ENCODE data around the gene TMEM214.

The TMEM214 gene

GRCh38 chr2:27025861-27026851, 6.6 kb upstream of the TMEM214 start:
- TF ChIP-seq FOXK2 (IDR thresholded peaks at IDR 0.05): no peak
- no peak for TF ChIP-seq LEF1 (IDR thresholded peaks at IDR 0.05; ENCODE audit: borderline replicate concordance)
- no peak for TF ChIP-seq PKNOX1 (IDR thresholded peaks at IDR 0.05)
- TF ChIP-seq L3MBTL2 (conservative IDR thresholded peaks at IDR 0.05): no peak
- TF ChIP-seq SP1 (IDR thresholded peaks at IDR 0.05): no peak
- TF ChIP-seq ZNF384 (IDR thresholded peaks at IDR 0.05): no peak
- TF ChIP-seq FOXA1 (IDR thresholded peaks at IDR 0.05): no peak
- TF ChIP-seq TARDBP (IDR thresholded peaks at IDR 0.05): no peak
- TF ChIP-seq SUZ12 (IDR thresholded peaks at IDR 0.05): no peak
- no peak for DNase-seq (ENCODE audit: extremely low spot score)
- CTCF ChIA-PET: interaction anchor here (0.6 to 1.0 kb wide), 2 partner anchors 9 to 169 kb away, joined by 4 read pairs; no protein-coding TSS in a partner anchor
- POLR2A ChIA-PET: interaction anchor here (0.8 to 1.6 kb wide), 3 partner anchors 9 to 33 kb away, joined by 3 to 4 read pairs (median 3); no protein-coding TSS in a partner anchor

GRCh38 chr2:27027211-27027651, 5.5 kb upstream of the TMEM214 start:
- TF ChIP-seq BHLHE40 (IDR thresholded peaks at IDR 0.05; ENCODE audit: borderline replicate concordance) (no peak), SP1 (IDR thresholded peaks at IDR 0.05) (no peak), FOXK2 (IDR thresholded peaks at IDR 0.05) (no peak), NFRKB (IDR thresholded peaks at IDR 0.05) (no peak), CTBP1 (IDR thresholded peaks at IDR 0.05; ENCODE audit: borderline replicate concordance) (no peak), TARDBP (IDR thresholded peaks at IDR 0.05) (no peak), ZNF384 (IDR thresholded peaks at IDR 0.05) (no peak), ARNT (IDR thresholded peaks at IDR 0.05) (no peak), ELF4 (IDR thresholded peaks at IDR 0.05) (no peak), HDGF (IDR thresholded peaks at IDR 0.05; ENCODE audit: borderline replicate concordance) (no peak), LEF1 (IDR thresholded peaks at IDR 0.05; ENCODE audit: borderline replicate concordance) (no peak), FOXA1 (IDR thresholded peaks at IDR 0.05) (no peak), L3MBTL2 (conservative IDR thresholded peaks at IDR 0.05) (no peak), SUZ12 (IDR thresholded peaks at IDR 0.05) (no peak), FOXM1 (IDR thresholded peaks at IDR 0.05; ENCODE audit: borderline replicate concordance) (no peak), PKNOX1 (IDR thresholded peaks at IDR 0.05) (no peak)
- no peak for DNase-seq (ENCODE audit: extremely low spot score)
- ChIA-PET POLR2A (interaction anchor here (1.2 kb wide), 1 partner anchor 24 kb away, joined by 3 read pairs; the partner anchor contains the start of gene AGBL5), CTCF (interaction anchor here (0.6 kb wide), 1 partner anchor 168 kb away, joined by 4 read pairs; no protein-coding TSS in a partner anchor)

GRCh38 chr2:27029051-27029450, 3.7 kb upstream of the TMEM214 start:
- ChIA-PET CTCF (interaction anchor here (0.9 to 1.0 kb wide), 2 partner anchors 12 to 67 kb away, joined by 3 read pairs; no protein-coding TSS in a partner anchor), POLR2A (no interaction called here)
- no peak for DNase-seq (ENCODE audit: extremely low spot score)
- TF ChIP-seq FOXM1 (IDR thresholded peaks at IDR 0.05; ENCODE audit: borderline replicate concordance) (no peak), PKNOX1 (IDR thresholded peaks at IDR 0.05) (no peak), ZNF384 (IDR thresholded peaks at IDR 0.05) (no peak), TARDBP (IDR thresholded peaks at IDR 0.05) (no peak), FOXA1 (IDR thresholded peaks at IDR 0.05) (no peak), L3MBTL2 (conservative IDR thresholded peaks at IDR 0.05) (no peak), SP1 (IDR thresholded peaks at IDR 0.05) (no peak), HDGF (IDR thresholded peaks at IDR 0.05; ENCODE audit: borderline replicate concordance) (no peak), LEF1 (IDR thresholded peaks at IDR 0.05; ENCODE audit: borderline replicate concordance) (no peak), SUZ12 (IDR thresholded peaks at IDR 0.05) (no peak), ARNT (IDR thresholded peaks at IDR 0.05) (no peak)

GRCh38 chr2:27033253-27033852, 588 bp downstream of the TMEM214 start:
- ChIA-PET POLR2A (interaction anchor here (0.8 to 5.1 kb wide), 6 partner anchors 9 to 48 kb away, joined by 3 to 44 read pairs (median 5); partner anchors contain the start of genes AGBL5 and OST4), CTCF (no interaction called here)
- no peak for DNase-seq (ENCODE audit: extremely low spot score)
- TF ChIP-seq ELF4 (IDR thresholded peaks at IDR 0.05): no peak

GRCh38 chr2:27038012-27038411, 5.2 kb downstream of the TMEM214 start:
- DNase-seq (ENCODE audit: extremely low spot score): no peak
- ChIA-PET POLR2A (interaction anchor here (1.4 to 2.5 kb wide), 3 partner anchors 9 to 34 kb away, joined by 6 to 10 read pairs (median 7); partner anchors contain the start of genes AGBL5 and OST4), CTCF (no interaction called here)
- no peak for TF ChIP-seq SUZ12 (IDR thresholded peaks at IDR 0.05)
- no peak for TF ChIP-seq HDGF (IDR thresholded peaks at IDR 0.05; ENCODE audit: borderline replicate concordance)
- TF ChIP-seq ZNF384 (IDR thresholded peaks at IDR 0.05): no peak
- TF ChIP-seq TARDBP (IDR thresholded peaks at IDR 0.05): no peak
- no peak for TF ChIP-seq CTBP1 (IDR thresholded peaks at IDR 0.05; ENCODE audit: borderline replicate concordance)
- TF ChIP-seq ARNT (IDR thresholded peaks at IDR 0.05): no peak
- TF ChIP-seq L3MBTL2 (conservative IDR thresholded peaks at IDR 0.05): no peak
- TF ChIP-seq BHLHE40 (IDR thresholded peaks at IDR 0.05; ENCODE audit: borderline replicate concordance): no peak
- no peak for TF ChIP-seq SP1 (IDR thresholded peaks at IDR 0.05)
- TF ChIP-seq ELF4 (IDR thresholded peaks at IDR 0.05): no peak
- TF ChIP-seq PKNOX1 (IDR thresholded peaks at IDR 0.05): no peak
